Stimulated activated CD8-positive, alpha-beta memory T cell treated with anti-CD3 and anti-CD28 coated beads, Interleukin-12 subunit alpha, Interleukin-12 subunit beta, amount 100 ng/mL, for 24 hours (primary cell): ENCODE measurements around the gene RNLS.

ENCODE experiments used
- DNase-seq: peaks from one replicate; pipeline ENCODE4 v3.0.0-alpha.2; 2020; ENCODE audit errors: extremely low read depth

The RNLS gene

DNA sequence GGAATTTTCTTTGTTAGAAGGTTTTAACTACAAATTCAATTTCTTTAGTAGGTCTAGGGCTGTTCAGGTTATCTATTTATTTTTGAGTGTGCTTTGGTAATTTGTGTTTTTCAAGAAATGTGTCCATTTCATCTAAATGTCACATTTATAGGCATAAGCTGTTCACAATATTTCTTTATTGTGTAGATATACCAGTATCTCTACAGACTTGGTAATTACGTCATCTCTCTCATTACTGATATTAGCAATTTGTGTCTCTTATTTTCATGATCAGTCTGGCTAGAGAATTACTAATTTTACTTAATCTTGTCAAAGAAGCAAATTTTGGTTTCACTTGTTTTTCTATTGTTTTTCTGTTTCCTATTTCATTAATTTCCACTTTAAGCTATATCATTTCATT, 152.0 kb downstream of the RNLS start:
- DNase-seq: no peak

DNA sequence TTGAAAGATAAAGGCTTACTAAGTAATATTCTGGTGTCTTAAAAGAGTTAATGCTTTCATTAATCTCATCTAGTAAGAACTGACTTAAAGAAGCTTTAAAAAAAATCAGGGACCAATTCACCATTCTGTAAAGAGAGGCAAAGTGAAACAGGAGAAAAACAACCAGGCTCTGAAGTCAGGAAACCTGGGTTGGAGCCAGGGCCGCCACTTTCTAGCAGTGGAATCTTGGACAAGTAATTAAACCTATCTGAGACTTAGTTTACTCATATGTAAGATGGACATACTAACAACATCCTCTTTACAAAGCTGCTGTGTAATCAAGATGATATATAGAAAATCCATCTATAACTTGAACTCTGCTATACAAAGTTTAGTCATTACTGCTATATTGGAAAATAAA, 154.1 kb downstream of the RNLS start:
- DNase-seq: no peak

DNA sequence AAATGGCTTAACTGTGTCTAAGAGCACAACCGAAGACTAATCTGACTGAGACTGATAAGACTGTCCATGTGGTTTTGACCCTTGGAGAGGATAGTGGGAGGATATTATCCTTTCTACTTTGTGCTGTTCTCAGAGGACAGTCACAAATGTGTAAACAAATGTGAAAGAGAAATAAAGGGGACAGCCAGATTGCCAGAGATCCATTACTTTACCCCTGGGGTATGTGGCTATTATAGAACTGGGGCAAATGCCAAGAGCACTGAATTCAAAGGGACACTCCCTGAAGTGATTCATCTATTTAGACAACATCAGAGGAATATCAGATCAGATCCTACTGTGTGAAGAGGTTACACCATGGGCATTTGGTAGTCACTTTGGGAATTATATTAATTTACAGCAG, 154.7 kb downstream of the RNLS start:
- no peak for DNase-seq

DNA sequence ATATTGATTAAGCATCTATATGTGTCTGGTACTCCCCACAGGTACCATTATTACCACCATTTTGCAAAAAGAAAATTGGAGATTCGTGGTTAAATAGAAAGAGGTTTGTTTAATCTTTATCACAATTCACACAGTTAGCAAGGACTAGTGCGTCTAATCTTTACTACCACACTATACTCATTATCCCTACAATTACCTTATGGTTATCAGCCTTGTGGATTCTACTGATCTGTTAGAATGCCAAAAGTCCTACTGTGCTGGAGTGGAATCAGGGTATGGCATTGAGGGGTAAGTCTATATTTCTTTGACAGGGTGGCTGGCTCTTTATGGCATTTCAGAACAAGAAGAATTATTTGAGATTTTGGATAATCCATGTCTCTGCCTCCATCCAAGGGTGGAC, 156.1 kb downstream of the RNLS start:
- no peak for DNase-seq

DNA sequence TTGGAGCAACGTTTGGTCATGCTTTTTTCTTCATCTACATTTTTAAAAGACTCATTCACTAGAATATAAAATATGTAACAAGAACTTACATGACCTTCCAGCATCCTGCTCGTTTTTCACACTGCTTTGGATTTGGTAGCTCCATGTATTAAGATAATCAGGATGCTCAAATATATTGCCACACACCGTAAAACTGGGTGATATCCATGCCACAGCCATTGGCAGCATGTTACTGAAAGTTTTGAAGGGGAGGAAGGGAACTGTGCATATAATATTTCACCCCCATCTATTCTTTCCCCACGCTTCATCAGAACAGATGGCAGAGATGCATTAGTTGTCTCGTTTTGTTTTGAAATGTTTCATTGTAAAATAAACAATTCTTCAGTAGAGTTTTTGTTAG, 158.2 kb downstream of the RNLS start:
- no peak for DNase-seq

DNA sequence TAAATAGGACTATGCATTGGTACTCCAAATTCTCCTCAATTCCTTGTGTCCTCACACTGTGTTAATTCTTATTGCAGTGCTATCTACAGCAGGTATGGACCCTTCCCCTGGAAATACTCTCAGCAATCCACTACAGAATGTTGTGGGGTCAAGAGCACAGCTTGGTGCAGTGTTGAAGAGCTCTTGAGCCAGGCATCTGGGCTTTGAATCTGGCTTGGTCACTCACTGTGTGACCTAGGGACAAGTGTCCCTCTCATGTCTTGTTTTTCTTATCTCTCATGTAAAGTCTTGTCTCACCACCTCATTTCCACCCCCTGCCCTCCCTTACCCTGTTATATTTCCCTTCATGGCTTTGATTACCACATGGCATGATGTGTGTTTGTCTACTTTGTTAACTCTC, 159.4 kb downstream of the RNLS start:
- no peak for DNase-seq

DNA sequence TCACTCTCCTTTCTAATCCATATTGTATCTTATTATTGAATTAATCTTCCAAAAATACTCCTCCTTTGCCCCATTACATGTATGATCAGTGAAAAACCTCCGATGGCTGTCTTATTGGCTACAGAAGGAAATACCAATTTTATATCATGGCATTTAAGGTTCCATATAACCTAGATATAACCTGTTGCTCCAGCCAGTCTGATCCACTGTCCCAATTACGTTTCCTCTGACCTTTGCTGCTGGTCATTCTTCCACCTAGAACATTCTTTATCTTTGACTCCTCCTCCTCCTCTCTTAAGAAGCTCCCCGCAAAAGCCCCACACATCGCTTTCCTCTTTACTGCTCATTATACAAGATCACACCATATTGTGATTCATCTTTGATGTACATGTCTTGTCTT, 161.5 kb downstream of the RNLS start:
- no peak for DNase-seq

DNA sequence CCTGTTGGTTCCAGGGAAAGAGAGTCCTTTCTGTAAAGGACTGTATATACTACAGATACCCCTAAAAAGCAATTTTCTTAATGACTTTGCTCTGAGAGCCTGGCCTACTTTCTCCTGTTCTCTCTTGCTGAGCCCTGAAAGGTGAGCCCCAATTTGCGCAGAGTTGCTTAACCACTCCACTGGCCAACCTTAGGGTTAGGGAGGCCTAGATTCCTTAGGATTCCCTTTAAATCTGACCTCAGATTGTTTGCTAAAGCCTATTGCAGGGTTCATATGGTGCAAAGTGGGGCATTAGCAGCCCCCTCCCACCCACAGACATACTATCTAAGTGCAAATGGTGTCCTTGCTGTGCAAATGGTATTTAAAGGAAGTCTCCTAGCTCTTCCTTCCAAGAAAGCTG, 164.2 kb downstream of the RNLS start:
- DNase-seq: no peak

DNA sequence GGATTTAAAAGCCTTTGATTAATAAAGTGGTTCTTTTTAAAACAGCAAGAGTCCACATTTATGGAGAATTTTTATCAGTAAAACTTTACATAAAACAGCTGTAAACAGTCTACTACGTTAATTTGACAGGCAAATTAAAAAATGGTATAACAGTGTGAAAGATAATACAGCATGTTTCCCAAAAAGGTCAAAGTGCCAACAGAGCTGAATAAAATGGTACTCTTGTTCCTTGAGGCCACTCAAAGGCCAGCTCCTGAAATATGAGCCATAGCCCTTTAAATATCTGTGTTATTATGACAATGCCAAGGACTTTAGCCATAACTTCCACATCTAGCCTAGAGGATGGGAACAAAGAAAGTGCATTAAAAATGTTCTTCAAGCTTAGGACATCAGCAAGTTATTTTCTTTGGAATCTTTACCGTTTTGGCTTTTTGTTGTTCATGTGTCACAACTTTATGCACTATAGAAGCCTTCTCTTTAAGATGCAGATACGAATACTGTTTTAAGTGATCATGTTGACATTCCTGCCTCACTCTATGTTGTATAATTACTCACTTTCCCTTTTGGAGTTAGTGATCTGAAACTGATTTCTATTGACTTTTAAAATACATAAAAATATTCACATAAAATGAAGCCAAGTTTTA, 165.6 kb downstream of the RNLS start:
- DNase-seq: no peak

DNA sequence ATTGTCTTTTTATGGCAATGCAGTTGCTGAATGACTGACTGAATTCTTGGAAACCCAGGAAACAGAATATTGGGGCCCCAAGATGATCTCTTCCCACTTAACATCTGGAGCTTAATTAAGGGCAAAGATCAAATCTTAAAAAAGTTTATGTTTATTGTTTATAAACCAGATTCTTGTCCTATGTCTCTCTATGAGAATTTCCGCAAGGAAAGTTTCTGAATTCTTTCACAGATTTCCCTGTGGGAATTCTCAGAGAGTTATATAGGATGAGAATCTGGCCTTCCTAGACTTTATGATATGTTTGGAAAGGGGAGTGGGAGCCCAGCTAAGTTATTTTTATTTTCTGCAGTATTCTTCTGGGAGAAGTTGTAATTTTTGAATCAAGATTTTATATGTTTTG, 166.3 kb downstream of the RNLS start:
- DNase-seq: no peak

DNA sequence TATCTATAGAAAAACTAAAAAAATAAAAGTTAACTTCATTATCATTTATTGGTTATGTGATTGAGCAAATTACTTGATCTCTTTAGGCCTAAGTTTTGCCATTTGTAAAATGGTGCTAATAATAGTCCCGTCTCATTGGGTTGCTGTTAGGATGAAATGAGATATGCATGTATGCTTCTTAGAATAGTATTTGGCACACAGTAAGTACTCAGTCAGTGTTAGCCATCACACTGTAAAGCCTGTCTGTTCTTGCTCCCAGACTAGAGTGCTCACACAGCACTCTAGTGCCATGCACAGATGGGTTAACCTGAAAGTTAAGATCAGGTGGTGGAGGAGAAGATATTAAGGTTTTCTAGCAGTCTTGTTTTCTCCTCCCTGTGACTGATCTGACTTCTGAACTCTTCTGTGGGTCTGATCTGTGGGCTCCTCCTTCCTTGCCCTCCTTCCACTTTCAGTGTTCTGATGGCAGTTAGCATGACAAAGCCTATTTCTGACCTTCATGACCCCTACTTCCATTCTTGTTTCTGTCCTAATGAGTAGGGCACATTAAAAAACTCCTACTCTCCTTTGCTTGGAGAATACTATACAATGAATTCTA, 167.5 kb downstream of the RNLS start:
- no peak for DNase-seq

DNA sequence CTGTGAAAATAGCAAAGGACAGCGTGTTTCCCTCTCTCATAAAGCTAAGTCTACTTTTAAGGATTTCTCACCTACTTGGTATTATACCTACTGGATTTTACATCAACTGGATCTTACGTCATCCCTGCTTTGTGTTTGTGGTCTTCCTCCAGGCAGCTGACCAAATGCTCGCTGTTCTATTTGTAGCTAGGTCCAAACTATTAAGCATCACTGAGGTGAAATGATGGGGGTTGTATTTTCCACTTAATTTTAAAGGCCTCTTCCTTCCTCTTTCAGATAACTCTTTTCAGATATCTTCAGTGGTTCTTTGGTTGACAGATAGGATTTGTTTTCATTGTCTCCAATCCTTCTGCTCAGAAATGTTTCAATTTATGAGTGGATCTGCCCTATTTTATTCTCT, 169.7 kb downstream of the RNLS start:
- no peak for DNase-seq

DNA sequence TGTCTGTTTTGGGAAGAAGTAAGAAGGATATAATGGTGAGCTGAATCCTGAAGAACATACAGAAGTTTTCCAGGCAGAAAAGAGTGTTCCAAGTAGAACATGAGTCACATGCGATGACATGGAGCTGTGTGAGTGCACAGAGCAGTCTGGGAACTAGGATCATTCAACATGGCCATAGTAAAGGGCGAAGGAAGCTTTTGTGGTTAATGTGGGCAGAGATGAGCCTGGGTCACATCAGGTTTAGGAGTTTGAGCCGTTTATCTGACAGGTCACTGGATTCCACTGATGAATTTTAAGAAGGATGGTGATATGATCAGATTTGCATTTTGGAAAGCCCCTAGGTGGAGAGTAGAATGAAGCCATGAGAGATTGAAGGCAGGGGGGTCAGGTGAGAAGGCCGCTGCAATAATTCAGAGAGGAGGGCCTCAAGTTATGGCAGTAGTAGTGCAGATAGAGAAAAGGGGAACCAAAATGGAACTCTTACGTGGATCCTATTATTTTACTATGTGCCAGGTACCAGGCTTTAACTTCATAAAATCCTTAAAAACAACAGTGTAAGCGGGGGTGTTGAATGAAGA, 171.3 kb downstream of the RNLS start:
- DNase-seq: no peak

DNA sequence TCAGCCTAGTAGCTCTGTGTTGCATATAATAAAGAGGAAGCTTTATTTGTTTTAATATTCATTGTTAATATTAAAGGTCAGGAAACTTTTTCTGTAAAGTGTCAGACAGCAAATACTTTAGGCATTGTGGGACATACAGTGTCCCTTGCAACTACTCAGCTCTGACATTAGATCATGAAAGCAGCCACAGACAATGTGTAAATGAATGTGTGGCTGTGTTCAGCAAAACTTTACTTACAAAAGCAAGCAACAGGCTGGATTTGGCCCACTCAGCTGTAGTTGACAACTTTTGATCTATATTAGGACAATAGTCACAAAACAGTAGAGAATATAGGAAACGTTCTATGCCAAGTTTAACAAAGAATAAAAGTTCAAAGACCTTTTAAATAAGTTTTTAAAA, 173.3 kb downstream of the RNLS start:
- DNase-seq: no peak

DNA sequence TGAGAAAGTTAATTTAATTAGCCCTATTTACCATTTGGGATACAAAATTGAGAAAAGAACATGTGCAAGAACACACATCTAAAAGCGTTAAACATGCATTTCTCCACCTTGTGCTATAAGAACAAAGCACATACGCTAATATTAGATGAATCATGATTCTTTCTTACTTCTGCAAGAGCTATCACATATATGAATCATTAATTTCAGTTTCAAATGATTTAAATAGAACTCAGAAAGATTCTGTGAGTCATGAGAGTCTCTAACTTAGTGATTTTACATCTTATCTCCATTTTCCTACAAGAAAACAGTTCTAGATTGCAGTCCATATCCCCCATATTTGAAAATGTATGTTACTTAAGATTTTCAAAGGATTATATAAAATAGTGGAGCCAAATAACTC, 173.9 kb downstream of the RNLS start:
- no peak for DNase-seq

DNA sequence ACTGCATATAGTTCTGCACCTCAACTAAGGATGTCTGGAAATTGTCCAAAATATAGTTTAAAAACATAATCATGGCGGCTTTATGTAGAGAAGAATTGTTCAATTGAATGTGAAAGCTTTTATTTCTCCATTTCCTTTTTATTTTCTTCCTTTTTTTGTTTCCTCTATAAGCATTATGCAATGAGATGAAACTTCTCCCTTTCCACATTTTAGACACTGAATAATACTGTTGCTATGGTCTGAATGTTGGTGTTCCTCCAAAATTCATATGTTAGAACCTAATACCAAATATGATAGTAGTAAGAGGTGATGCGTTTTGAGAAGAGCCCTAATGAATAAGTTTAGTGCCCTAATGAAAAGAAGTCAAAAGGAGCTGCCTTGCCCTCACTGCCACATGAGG, 175.0 kb downstream of the RNLS start:
- DNase-seq: no peak

DNA sequence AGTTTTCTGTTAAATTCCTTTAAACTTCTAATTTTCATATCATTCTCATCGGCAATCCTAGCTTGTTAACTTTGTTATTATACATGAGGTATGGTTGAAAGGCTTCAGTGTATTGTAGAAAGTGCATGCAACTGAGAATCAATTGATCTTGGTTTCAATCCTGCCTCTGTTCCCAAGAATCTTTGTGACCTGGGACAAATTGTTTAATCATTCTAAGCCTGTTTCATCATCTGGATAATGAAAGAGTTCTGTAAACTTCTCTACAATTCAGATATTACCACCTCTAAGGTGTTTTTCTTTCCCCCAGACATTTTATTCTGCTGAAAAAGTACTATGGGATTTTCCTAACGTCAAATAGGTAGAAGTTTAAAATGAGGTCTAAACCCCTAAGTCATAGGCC, 179.0 kb downstream of the RNLS start:
- DNase-seq: no peak

DNA sequence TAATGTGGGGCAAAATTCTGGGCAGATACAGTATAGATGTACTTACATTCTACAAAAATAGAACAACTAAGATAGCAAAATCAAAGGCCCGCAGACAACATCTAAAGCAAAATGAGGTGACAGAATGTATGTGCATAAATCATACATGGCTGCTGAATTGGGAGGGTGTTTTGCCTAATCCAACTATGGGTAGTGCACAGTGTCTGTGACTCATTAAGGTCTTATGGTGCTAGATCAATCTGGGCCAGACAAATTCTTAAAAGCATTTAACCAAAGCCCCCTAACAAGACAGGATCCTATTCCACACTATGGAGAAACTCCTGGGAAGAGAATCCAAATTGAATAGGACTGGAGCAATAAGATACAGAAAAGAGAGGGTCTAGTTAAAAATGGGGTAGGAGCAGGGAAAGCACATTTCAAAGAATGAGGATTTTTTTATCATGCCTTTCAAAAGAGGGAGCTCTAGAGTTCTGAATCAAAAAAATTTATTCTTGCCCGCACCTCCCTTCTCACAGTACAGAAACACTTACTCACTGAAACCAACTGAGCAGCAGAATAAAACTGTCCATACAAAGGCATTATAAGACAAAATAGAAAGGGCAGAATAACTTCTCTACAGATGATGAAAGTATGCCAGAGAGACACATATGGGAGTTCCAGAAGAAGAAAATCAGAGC, 181.3 kb downstream of the RNLS start:
- DNase-seq: no peak

DNA sequence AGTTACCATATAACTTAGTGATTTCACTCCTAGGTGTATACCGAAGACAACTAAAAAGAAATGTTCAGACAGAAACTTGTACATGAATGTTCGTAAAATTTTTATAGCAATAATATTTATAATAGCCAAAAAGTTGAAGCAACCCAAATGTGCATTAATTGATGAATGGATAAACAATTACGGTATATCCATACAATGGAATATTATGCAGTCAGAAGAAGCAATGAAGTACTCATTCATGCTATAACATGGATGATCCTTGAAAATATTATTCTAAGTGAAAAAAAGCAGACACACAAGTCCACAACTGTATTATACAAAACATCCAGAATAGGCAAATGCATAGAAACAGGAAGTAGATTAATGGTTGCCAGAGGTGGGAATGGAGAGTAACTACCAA, 183.9 kb downstream of the RNLS start:
- DNase-seq: no peak

DNA sequence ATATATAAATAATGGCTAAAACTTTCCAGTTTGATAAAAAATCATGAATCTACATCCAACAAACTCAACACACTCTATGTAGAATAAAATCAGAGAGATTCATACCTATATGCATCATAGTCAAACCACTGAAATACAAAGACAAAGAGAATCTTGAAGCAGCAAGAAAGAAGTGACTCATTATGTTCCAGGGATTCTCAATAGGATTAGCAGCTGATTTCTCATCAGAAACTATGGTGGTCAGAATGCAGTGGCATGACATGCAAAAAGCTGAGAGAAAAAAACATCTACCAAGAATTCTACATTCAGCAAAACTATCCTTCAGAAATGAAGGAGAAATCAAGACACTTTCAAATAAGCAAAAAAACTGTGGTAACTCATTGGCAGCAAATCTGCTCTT, 187.4 kb downstream of the RNLS start:
- no peak for DNase-seq

DNA sequence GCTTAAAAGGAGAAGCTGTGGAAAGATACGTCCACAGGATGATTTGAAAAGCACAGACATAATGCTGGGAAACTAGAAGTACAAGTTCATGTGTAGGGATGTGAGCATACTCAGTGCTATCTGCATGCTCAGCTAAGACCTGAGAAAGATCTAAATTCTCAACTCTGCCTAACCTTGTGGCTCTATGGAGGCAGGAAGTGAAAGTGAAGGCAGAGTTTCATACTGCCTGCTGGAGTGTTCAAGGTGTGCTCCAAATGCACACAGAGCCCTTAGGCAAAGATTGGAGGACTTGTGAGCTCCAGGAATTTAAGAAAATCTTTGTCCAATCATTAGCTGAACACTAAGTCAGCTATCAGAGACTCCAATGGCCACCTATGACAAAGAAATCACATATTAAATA, 190.9 kb downstream of the RNLS start:
- DNase-seq: no peak

DNA sequence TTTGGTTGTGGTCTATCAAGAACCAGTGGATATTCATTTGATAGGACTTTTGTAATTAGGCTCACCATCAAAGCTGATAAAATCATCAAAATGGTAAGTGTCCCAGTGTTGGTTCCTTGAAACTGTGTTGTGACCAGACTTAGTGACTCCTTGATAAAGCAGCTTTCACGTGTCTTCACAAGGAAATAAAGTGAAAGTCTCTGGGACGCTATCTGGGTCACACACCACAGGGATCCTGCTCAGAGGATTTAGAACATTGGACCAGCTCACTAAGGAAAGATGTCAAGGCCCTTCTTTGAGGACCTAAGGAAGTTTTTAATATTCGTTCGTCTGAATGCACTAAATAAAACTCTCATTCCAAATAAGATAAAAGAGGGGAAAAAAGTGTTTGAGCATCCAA, 193.1 kb downstream of the RNLS start:
- DNase-seq: no peak

DNA sequence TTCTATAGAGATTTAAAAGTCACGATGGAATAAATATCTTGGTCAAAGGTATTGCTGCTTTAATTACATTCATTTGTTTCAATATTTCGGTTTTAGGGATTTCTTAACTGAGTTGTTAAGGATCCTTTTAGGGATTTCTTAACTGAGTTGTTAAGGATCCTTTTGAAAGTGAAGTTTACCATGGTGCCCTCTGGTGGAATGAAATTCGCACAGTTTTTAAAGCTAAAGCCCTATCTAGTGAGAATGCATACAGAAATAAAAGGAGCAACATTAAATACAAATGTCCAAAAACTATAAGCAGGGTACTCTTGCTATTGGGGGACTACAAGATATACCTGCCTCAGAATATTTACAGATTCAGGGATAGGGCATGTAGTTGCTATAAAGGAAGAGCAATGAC, 193.7 kb downstream of the RNLS start:
- DNase-seq: no peak
